Measurements from ENCODE around the gene GTF3C6.

GTF3C6 gene

GRCh38 chr6:110958329-110959192 is at the start of gene GTF3C6:
TSS of gene GTF3C6 (plus strand) at chr6:110958706. CDS start at chr6:110958770, 64 bp downstream.
- H3K36me3 Mint-ChIP-seq, result peaks cover 18 to 24% of the 10 kb centered on the region in 2 donors

GRCh38 chr6:110930781-110931180 is 27.7 kb upstream of the GTF3C6 start:
- H3K27ac Mint-ChIP-seq, result no peak overlapping the region
- no peaks in the 10 kb centered on the region for H3K9me3 Mint-ChIP-seq
- H3K4me1 Mint-ChIP-seq, result peaks cover 7 to 18% of the 10 kb centered on the region in 2 donors
- H3K36me3 Mint-ChIP-seq, result no peaks in the 10 kb centered on the region
- H3K4me3 Mint-ChIP-seq, result no peak overlapping the region
- DNase-seq (no peak), ATAC-seq (replicated peaks) (no peak)
- no peaks in the 10 kb centered on the region for H3K27me3 Mint-ChIP-seq

More at GRCh38 chr6:110958329-110959192, at the start of gene GTF3C6:
- Mint-ChIP-seq H3K4me1 (peaks cover 4 to 19% of the 10 kb centered on the region in 2 donors), H3K27me3 (no peaks in the 10 kb centered on the region), H3K4me3 (peak within 1 kb of the TSS; percentile 97 to 100), H3K9me3 (no peaks in the 10 kb centered on the region), H3K27ac (peak within 1 kb of the TSS; percentile 99)
- peak; percentile 90 for DNase-seq
- ATAC-seq (replicated peaks), result peak; percentile 98 to 99

- Mint-ChIP-seq H3K4me1 (peaks cover 7 to 18% of the 10 kb centered on the region in 2 donors), H3K4me3 (peak overlapping the region; percentile 32 to 56), H3K27me3 (no peaks in the 10 kb centered on the region), H3K27ac (peak overlapping the region; percentile 75), H3K36me3 (no peaks in the 10 kb centered on the region), H3K9me3 (no peaks in the 10 kb centered on the region)
- DNase-seq (no peak), ATAC-seq (replicated peaks) (peak; percentile 27 to 68)
These were observed 24.6 kb upstream of the GTF3C6 start for GRCh38 chr6:110933912-110934311.

GRCh38 chr6:110934381-110934898 is 24.1 kb upstream of the GTF3C6 start:
- Mint-ChIP-seq H3K27me3 (no peaks in the 10 kb centered on the region), H3K27ac (peak overlapping the region; percentile 75), H3K4me1 (peaks cover 10 to 18% of the 10 kb centered on the region in 2 donors), H3K36me3 (no peaks in the 10 kb centered on the region), H3K9me3 (no peaks in the 10 kb centered on the region), H3K4me3 (peak overlapping the region; percentile 32 to 56)
- peak; percentile 78 to 85 for ATAC-seq (replicated peaks)
- DNase-seq, result no peak

- Mint-ChIP-seq H3K9me3 (no peaks in the 10 kb centered on the region), H3K4me1 (peaks cover 11 to 15% of the 10 kb centered on the region in 2 donors), H3K4me3 (no peak overlapping the region), H3K27ac (no peak overlapping the region), H3K27me3 (no peaks in the 10 kb centered on the region), H3K36me3 (no peaks in the 10 kb centered on the region)
- no peak for ATAC-seq (replicated peaks)
- DNase-seq, result no peak
These were observed 23.3 kb upstream of the GTF3C6 start for GRCh38 chr6:110935171-110935570.

- no peak overlapping the region for H3K27ac Mint-ChIP-seq
- H3K4me3 Mint-ChIP-seq, result no peak overlapping the region
- no peaks in the 10 kb centered on the region for H3K36me3 Mint-ChIP-seq
- DNase-seq (no peak), ATAC-seq (replicated peaks) (no peak)
- no peaks in the 10 kb centered on the region for H3K9me3 Mint-ChIP-seq
- H3K4me1 Mint-ChIP-seq, result peaks cover 11 to 12% of the 10 kb centered on the region in 2 donors
- H3K27me3 Mint-ChIP-seq, result no peaks in the 10 kb centered on the region
These were observed 20.3 kb upstream of the GTF3C6 start for GRCh38 chr6:110938171-110938570.

GRCh38 chr6:110939429-110940200 is 18.9 kb upstream of the GTF3C6 start:
- H3K27ac Mint-ChIP-seq, result no peak overlapping the region

GRCh38 chr6:110944681-110945151 is 13.8 kb upstream of the GTF3C6 start:
- H3K4me3 Mint-ChIP-seq, result peak overlapping the region in 1 of 2 donors; percentile 71
- H3K27me3 Mint-ChIP-seq, result no peaks in the 10 kb centered on the region
- H3K36me3 Mint-ChIP-seq, result no peaks in the 10 kb centered on the region

More at GRCh38 chr6:110939429-110940200, 18.9 kb upstream of the GTF3C6 start:
- H3K4me1 Mint-ChIP-seq, result peaks cover 6 to 7% of the 10 kb centered on the region in 2 donors
- DNase-seq, result no peak
- H3K4me3 Mint-ChIP-seq, result no peak overlapping the region
- H3K27me3 Mint-ChIP-seq, result no peaks in the 10 kb centered on the region
- no peaks in the 10 kb centered on the region for H3K36me3 Mint-ChIP-seq
- ATAC-seq (replicated peaks), result no peak
- H3K9me3 Mint-ChIP-seq, result no peaks in the 10 kb centered on the region

GRCh38 chr6:110946498-110946897 is 12.0 kb upstream of the GTF3C6 start:
- no peak for DNase-seq
- no peak overlapping the region for H3K27ac Mint-ChIP-seq
- H3K27me3 Mint-ChIP-seq, result no peaks in the 10 kb centered on the region
- ATAC-seq (replicated peaks), result no peak
- H3K4me3 Mint-ChIP-seq, result no peak overlapping the region
- H3K36me3 Mint-ChIP-seq, result no peaks in the 10 kb centered on the region
- no peaks in the 10 kb centered on the region for H3K9me3 Mint-ChIP-seq
- peaks cover 2 to 6% of the 10 kb centered on the region in 2 donors for H3K4me1 Mint-ChIP-seq

More at GRCh38 chr6:110944681-110945151, 13.8 kb upstream of the GTF3C6 start:
- ATAC-seq (replicated peaks) (peak; percentile 99 to 100), DNase-seq (peak; percentile 59)
- Mint-ChIP-seq H3K4me1 (peaks cover 2 to 6% of the 10 kb centered on the region in 2 donors), H3K27ac (peak overlapping the region; percentile 60), H3K9me3 (no peaks in the 10 kb centered on the region)

GRCh38 chr6:110949679-110950285 is 8.7 kb upstream of the GTF3C6 start:
- Mint-ChIP-seq H3K4me1 (no peaks in the 10 kb centered on the region), H3K27me3 (no peaks in the 10 kb centered on the region), H3K36me3 (no peaks in the 10 kb centered on the region), H3K27ac (no peak overlapping the region), H3K9me3 (no peaks in the 10 kb centered on the region), H3K4me3 (no peak overlapping the region)
- no peak for ATAC-seq (replicated peaks)
- DNase-seq, result no peak

- Mint-ChIP-seq H3K36me3 (no peaks in the 10 kb centered on the region), H3K4me1 (no peaks in the 10 kb centered on the region), H3K27me3 (no peaks in the 10 kb centered on the region), H3K27ac (no peak overlapping the region), H3K9me3 (no peaks in the 10 kb centered on the region), H3K4me3 (no peak overlapping the region)
- DNase-seq (no peak), ATAC-seq (replicated peaks) (no peak)
These were observed 8.1 kb upstream of the GTF3C6 start for GRCh38 chr6:110950440-110950839.

- no peaks in the 10 kb centered on the region for H3K36me3 Mint-ChIP-seq
- DNase-seq (no peak), ATAC-seq (replicated peaks) (no peak)
- no peaks in the 10 kb centered on the region for H3K27me3 Mint-ChIP-seq
- H3K9me3 Mint-ChIP-seq, result no peaks in the 10 kb centered on the region
- no peaks in the 10 kb centered on the region for H3K4me1 Mint-ChIP-seq
- H3K4me3 Mint-ChIP-seq, result no peak overlapping the region
- no peak overlapping the region for H3K27ac Mint-ChIP-seq
These were observed 7.5 kb upstream of the GTF3C6 start for GRCh38 chr6:110951008-110951407.

GRCh38 chr6:110951986-110952794 is 6.3 kb upstream of the GTF3C6 start:
- Mint-ChIP-seq H3K27me3 (no peaks in the 10 kb centered on the region), H3K36me3 (no peaks in the 10 kb centered on the region), H3K4me1 (peaks cover 2 to 3% of the 10 kb centered on the region in 2 donors), H3K27ac (no peak overlapping the region), H3K4me3 (no peak overlapping the region), H3K9me3 (no peaks in the 10 kb centered on the region)
- ATAC-seq (replicated peaks) (no peak), DNase-seq (no peak)

All from stimulated activated naive B cell treated with anti-CD40 and anti-IgM and Interleukin-4, amounts not matched to agents 10 μg/mL and 1 μg/mL and 100 μg/mL, for 72 hours (primary cell).